GM18867 (cell line): ENCODE results near the gene SUFU.

Source experiments
- ATAC-seq: cut with Tn5 transposase; IDR thresholded peaks from one replicate; pipeline ENCODE4 v1.9.1; 2021; ENCODE audit warnings: mild to moderate bottlenecking, moderate library complexity; ENCODE audit not compliant: unreplicated experiment

Gene SUFU

GRCh38 chr10:102615361-102615760 is 111.6 kb downstream of the SUFU start:
- ATAC-seq = no peak

DNA sequence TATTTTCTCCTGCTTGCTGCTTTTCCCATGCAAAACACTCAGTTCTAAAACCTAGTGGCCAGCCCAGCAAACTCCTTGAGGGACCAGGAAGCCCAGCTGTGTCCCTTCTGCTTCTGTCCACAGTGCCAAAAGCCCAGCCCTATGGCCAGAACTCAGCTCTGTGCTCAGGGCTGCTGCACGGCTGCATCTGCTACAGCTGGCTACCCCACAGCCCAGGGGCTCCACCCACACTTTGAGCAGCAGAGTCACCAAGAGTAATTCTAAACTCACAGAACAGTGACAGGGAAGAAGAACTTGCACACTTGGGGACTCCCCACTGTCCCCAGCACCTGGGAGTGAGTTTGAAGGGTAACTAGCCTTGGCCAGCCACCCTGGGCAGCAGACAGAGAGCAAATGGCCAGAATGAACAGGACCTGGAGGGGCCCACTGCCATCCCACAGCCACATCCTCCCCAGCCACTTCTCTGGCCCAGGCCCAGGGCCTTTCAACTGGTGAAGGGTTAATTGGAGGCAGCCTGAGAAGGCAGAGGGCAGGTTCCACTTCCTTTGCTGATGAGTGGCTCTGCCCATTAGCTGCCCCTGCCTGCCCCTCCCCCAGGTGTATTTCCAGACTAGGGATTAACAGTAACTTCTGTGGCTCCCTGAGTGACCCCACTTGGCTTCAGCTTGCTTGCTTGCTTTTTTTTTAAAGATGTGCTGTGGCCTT is 112.4 kb downstream of the SUFU start:
- no peak for ATAC-seq

GRCh38 chr10:102617041-102617440 is 113.3 kb downstream of the SUFU start:
- ATAC-seq = no peak

DNA sequence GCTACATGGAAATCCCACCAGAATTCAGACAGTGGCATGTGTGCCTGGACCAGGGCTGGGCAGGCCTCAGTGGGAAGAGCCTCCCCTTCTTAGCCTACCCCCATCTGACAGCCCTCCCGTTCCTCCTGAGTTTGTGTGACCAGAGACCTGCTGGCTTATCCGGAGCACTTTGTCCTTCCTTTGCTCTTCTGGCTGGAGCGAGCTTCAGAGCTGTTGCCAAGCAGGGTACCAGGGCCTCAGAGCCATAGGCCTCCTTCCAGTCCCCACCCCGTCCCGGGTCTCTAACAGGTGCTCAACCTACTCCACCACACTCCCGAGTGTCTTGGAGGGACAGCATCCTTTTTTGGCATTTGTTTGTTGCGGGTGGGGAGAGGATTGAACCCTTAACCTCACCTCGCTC is 114.0 kb downstream of the SUFU start:
- ATAC-seq = no peak

- no peak for ATAC-seq
These were observed 115.7 kb downstream of the SUFU start for GRCh38 chr10:102619281-102619981.

GRCh38 chr10:102620138-102620590 is 116.4 kb downstream of the SUFU start:
- ATAC-seq = no peak

- ATAC-seq = no peak
These were observed 117.0 kb downstream of the SUFU start for GRCh38 chr10:102620591-102621442.

- ATAC-seq = no peak
These were observed 117.9 kb downstream of the SUFU start for GRCh38 chr10:102621443-102622325.

GRCh38 chr10:102624094-102624493 is 120.3 kb downstream of the SUFU start:
- no peak for ATAC-seq

DNA sequence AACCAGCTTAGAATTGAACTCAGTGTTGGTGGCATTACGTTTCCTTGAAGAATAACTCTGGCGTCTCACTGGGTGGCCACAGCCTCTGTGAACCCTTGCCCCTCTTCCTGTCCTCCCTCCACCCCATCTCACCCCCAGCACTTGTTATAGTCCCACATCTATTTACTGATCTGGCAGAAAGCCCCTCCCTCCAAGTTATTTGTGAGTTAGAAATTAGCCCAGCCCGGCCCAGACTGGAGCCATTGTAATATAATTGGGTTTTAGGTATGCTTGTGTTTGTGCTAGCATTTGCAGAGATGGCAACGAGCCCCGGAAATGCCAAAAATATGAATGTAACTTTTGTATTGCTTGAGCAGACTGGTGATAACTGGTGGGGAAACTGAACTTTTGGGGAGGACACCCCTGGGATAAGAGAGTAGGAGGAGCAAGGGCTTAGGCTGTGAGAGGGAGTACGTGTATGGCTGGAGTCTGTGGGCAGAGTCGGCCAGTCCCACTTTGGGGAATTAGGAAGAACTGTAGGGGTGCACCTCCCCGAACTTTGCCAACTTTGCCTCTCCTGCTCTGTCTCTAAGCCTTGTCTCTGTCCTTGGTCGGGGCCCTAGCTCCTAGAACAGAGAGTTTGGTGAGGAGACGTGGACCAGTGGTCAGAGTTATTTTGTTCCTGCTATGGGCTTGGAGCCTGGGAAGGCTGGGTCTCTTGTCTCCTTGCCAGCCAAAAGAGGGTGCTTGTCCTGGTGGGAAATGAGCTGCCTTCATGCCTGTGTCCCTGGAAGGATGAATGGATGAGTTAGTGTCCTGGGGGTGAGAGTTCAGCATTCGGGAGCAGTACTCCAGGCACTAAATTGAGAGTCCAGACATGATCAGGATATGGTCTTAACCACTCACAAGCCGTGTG is 121.2 kb downstream of the SUFU start:
- ATAC-seq = no peak

DNA sequence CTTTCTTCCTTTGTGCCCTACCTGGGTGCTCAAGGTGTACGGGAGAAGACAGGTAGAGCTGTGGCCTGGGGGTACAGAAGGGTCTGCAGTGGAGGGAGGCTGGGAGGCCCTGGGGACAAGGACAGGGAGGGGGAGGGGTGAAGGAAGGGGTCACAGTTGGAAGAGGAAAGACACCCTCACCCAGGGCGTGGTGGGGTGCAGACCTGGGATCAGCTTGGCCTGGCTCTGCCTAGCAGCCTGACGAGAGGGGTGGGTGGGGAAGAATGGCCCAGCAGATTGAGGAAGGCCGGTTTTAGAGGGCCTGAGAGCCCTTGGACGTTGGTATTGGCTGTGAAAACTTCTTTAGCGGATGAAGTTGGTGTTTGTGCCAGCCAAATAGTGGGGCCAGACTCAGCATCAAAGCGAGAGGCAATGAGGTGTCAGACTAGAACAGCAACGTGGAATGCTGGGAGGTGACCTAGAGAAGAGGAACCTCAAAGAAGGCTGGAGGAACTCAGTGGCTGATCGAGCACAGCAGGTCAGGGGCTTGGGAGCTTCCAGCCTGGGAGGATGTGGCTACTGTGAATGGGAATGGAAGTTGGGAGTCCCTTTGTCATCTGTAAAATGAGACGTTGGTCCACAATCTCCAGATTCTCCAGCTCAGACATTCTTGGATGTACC is 122.4 kb downstream of the SUFU start:
- no peak for ATAC-seq

DNA sequence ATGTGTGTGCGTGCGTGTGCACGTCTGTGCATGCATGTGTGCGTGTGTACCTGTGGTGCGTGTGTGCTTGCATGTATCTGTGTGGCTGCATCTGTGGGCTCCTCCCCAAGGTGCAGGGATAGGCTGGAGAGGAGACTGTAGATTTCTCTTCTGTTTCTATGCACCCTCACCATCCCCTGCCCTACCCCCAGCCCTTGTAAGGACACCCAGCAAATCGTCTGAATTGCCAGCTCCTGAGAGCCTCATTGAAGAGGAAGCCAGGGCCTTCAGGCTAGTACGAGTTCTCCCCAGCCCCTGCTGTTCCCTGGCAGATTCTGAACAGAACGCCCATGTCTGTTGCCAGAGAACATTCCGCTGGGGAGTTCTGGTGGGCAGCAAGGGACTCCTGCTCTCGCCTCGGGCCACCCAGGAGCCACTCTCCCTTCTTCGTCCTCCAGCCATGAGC is 123.5 kb downstream of the SUFU start:
- ATAC-seq = no peak

DNA sequence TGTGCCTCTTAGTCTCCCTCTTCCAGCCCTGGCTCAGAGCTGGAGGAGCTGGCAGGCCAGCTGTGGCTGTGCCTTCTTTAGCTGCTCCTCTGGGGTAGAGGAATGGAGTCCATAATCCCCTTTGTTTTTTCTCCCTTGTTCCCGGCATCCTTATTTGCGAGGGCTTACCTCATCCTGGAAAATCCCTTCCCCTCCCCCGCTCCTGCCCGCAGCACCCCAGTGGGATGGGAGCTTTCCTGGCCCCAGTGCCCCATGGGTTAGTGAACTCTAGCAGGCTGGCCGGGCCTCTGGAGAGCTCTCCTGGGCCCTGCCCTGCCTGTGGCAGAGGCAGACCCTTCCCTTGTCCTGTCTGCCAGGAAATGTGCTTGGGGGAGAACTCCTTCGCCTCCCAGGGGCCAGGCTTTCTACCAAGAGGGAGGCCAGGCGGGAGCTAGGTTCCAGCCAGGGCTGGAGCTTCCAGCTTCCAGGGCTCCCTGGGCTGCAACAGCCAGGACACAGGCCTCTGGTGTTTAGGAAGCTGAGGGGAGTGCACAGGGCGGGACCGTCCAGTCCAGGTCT is 124.0 kb downstream of the SUFU start:
- no peak for ATAC-seq

- no peak for ATAC-seq
These were observed 124.7 kb downstream of the SUFU start for GRCh38 chr10:102628451-102628911.

DNA sequence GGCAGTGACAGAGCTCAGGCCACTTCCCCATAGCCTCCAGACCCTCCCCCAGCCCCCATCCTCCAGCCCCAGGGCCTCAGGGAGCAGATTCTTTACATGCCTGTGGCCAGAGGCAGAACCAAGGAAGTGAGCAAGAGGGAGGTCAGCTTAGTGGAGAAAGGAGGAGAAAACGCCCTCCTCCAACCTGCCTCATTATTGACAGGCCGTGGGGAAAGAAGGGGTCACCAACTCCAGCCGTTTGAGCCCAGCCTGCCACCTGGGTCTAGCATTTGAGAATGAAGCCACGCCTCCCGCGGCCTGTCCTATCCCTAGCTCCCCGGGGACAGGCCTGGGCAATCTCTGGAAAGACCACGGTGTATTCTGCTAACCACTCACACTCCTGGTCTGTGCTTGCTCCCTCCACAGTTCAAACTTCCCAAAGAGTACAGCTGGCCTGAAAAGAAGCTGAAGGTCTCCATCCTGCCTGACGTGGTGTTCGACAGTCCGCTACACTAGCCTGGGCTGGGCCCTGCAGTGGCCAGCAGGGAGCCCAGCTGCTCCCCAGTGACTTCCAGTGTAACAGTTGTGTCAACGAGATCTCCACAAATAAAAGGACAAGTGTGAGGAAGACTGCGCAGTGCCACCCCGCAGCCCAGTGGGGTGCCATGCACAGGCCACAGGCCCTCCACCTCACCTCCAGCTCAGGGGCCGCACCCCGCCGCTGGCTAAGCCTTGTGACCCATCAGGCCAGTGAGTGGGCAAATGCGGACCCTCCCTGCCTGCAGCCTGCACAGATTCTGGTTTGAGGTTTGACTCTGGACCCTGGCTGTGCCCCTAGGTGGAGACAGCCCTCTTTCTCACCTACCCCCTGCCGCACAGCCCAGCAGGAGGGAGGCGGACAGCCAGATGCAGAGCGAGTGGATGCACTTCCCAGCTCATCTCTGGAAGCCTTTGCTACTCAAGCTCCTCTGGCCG is 126.2 kb downstream of the SUFU start:
- no peak for ATAC-seq

DNA sequence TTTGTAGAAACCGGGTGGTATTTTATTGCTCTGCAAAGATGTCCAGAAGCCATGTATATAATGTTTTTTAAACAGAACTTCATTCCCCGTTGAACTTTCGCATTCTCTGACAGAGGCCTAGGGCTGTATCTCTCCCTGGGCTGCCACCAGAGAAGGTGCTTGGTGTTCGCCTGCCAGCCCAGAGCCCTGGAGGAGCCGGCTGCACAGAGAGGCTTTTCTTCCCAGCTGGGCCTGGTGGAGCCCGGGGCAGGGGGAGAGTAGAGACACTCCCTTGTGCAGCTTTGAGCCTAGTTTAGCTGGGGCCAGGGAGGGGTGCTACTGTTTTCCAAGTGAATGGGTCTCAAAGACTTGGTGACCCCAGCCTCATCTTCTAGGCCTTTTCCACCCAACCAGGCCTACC is 126.9 kb downstream of the SUFU start:
- ATAC-seq = no peak
